Epidermal melanocyte (primary cell): ENCODE measurements around the gene MBIP.

ENCODE experiments used
- DNase-seq: peaks from one replicate; pipeline ENCODE4 v3.0.0; 2011; ENCODE audit warnings: low spot score; ENCODE audit not compliant: insufficient read length

The MBIP gene

GRCh38 chr14:36268121-36268520, 52.3 kb downstream of the MBIP start:
- DNase-seq: no peak

DNA sequence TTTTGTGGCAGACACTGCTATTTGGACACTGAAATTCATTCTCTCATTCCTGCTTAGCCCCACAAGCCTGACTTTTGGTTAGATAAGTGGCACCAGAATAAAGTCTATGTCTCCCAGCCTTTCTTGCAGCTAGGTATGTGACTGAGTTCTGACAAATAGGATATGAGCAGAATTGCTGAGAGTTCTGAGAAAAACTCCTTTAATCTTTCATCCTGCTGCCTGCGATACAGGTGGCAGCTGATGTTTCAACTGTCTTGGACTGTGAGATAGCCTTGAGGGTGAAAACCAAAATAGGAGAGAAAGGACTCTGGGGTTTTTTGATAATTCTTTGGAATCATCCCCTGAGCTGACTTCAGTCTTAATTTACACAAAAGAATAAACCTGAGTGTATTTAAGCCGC, 55.8 kb downstream of the MBIP start:
- DNase-seq: no peak

GRCh38 chr14:36264107-36264506, 56.3 kb downstream of the MBIP start:
- no peak for DNase-seq

- no peak for DNase-seq
Measured at GRCh38 chr14:36260970-36261640, 59.3 kb downstream of the MBIP start.

DNA sequence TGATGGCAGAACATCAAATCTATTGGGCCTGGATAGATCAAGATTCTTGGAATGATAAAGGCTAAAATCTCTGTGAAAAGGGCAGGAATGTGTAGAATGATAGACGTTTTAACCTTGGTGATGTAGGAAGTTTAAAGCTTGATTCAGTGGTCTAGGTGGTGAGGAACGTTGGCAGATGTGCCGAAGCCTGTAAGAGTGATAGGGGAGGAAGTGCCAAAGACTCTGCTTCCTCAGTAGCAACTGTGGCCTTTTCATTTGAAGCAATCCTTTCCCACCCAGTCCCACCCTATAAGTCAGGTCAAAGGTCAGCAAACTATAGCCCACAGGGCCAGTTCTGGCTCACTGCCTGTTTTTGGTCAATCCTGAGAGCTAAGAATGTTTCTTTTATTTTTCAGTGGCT, 62.2 kb downstream of the MBIP start:
- no peak for DNase-seq

GRCh38 chr14:36256126-36256801, 64.2 kb downstream of the MBIP start:
- no peak for DNase-seq

- no peak for DNase-seq
Measured at GRCh38 chr14:36254020-36254624, 66.3 kb downstream of the MBIP start.
